ENCODE measurements around the gene VASN. TPM values are rescaled to one million over a fixed set of nuclear protein-coding genes. Genes with fewer than 3 reads are reported as not detected.
A peak's percentile ranks its signal among the peaks of the same experiment; 100 is the strongest.

VASN gene
- total and polyA plus RNA-seq, 2 donors from 2014 or later, result 75.7 to 82.7 TPM

DNA sequence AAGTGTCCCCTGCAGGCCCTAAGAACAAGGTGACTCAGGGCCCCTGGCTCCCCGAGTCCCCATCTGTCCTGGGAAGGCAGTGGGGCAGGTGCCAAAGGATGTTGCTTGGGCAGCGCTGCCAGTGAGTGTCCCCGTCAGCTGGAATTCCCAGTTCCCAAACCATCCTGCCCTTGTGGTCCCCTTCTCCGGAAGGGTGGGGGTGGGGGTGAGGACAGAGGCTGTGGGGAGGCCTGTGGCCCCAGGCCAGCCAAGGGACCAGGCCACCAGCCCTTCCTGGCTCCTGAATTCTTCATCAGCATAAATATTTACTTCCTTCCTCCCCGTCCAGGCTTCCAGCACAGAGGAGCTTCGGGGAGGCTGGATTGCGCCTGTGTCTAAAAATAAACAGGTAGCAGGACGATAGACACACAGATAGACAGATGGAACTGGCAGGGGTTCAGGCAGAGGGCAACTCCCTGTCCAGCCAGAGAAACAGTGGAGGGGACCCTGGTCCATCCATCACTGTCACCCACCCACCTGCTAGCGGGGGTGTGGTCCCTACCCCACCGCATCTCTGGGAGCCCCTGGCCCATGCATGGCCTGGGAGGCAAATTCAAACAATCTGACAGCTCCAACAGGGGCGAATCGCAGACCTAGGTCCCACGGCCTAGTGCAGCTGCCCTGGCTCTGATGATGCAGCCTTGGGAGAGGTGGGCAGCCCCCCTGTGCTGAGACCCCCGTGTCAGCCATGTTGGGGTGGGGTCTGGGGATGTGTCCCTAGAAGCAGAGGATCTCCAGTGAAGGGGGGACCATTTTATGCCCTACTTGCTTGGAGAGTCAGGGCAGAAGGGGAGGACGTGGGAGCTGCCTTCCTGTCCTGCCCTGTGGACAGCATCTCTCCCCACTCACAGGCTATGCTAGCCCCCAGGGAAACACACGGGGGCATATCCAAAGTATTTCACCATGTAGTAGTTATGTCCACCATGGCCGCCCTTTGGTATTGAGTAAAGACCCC is 42.6 kb upstream of the VASN start:
- Histone ChIP-seq H3K4me3 (ENCODE audit: low read length in 3 of 3) (peak overlapping the region in 1 of 3 donors; percentile 52), H3K9ac (ENCODE audit: low read length in 3 of 3) (peak overlapping the region in 2 of 3 donors; percentile 51 to 65), H3K4me1 (ENCODE audit: control insufficient read depth in 2 of 3, insufficient read depth in 2 of 3, low read depth in 1 of 3, low read length in 3 of 3) (peaks cover 0 to 46% (median 43%) of the 10 kb centered on the region in 3 donors), H3K9me3 (ENCODE audit: control insufficient read depth in 2 of 3, insufficient read depth in 1 of 3, low read length in 3 of 3) (no peaks in the 10 kb centered on the region), H3K27ac (ENCODE audit: low read depth in 2 of 2, low read length in 2 of 2) (peak overlapping the region; percentile 91 to 95), H3K27me3 (ENCODE audit: control insufficient read depth, insufficient read depth, low read length) (no peaks in the 10 kb centered on the region), H3K36me3 (ENCODE audit: control insufficient read depth in 2 of 3, insufficient read depth in 3 of 3, low read length in 3 of 3) (peaks cover 0 to 9% (median 0%) of the 10 kb centered on the region in 3 donors)
- intact Hi-C loops (cut with DNase I), result loop anchor here (5.0 kb wide), 1 partner anchor 37 kb away; no protein-coding TSS in a partner anchor
- no peak for FAIRE-seq
- TF ChIP-seq, protein P1, sequence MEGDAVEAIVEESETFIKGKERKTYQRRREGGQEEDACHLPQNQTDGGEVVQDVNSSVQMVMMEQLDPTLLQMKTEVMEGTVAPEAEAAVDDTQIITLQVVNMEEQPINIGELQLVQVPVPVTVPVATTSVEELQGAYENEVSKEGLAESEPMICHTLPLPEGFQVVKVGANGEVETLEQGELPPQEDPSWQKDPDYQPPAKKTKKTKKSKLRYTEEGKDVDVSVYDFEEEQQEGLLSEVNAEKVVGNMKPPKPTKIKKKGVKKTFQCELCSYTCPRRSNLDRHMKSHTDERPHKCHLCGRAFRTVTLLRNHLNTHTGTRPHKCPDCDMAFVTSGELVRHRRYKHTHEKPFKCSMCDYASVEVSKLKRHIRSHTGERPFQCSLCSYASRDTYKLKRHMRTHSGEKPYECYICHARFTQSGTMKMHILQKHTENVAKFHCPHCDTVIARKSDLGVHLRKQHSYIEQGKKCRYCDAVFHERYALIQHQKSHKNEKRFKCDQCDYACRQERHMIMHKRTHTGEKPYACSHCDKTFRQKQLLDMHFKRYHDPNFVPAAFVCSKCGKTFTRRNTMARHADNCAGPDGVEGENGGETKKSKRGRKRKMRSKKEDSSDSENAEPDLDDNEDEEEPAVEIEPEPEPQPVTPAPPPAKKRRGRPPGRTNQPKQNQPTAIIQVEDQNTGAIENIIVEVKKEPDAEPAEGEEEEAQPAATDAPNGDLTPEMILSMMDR (IDR thresholded peaks at IDR 0.05; ENCODE audit: borderline replicate concordance, extremely low read depth, insufficient read depth), result no peak
- DNase-seq, result peak in 3 of 5 donors; percentile 37 to 79 (median 67)

DNA sequence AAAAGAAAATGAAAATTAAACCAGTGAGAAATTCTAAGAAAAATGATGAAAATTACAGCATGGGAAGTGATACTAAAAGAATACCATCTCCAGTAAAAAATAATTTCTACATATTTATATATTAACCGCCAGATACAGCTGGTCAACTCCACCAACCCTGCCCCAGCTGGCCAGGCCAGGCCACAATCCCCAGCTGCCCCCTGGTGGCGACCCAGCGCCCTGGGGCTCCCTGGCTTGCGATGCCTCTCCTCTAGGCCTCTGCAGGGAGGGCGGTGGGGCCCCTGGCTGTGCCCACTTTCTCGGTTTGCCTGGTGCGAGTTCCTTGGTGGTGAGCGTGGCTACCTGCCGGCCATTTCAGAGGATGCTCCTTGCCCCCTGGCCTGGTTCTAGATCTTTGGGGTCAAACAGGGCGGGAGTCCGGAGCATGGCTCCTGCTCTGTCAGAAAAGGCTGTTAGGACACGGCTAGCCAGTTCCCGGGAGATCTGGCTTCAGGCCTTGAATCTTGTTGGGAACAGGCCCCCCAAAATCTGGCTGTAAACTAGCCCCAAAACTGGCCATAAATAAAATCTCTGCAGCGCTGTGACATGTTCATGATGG is 41.3 kb upstream of the VASN start:
- no peaks in the 10 kb centered on the region for H3K27me3 ChIP-seq (ENCODE audit: control insufficient read depth, insufficient read depth, low read length)
- no peak for FAIRE-seq

DNA sequence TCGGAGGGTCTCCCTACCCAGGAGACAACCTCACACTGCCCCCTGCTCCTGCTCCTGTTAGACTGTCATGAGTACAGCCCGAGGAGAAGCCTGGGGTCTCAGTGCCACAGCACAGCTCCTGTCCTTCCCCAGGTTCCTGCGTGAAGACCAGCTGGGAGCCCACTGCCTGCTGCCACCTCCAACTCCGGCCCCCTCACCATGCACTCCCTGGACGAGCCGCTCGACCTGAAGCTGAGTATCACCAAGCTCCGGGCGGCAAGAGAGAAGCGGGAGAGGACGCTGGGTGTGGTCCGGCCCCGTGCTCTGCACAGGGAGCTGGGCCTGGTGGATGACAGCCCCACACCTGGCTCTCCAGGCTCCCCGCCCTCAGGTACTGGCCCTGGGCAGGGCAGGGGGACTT is 39.6 kb upstream of the VASN start:
- H3K9ac ChIP-seq (ENCODE audit: low read length in 3 of 3), result no peak overlapping the region
- H3K9me3 ChIP-seq (ENCODE audit: control insufficient read depth in 2 of 3, insufficient read depth in 1 of 3, low read length in 3 of 3), result no peaks in the 10 kb centered on the region
- intact Hi-C loops (cut with DNase I), result no loop called here
- H3K4me3 ChIP-seq (ENCODE audit: low read length in 3 of 3), result no peak overlapping the region
- no peak for FAIRE-seq
- no peak overlapping the region for H3K27ac ChIP-seq (ENCODE audit: low read depth in 2 of 2, low read length in 2 of 2)
- H3K27me3 ChIP-seq (ENCODE audit: control insufficient read depth, insufficient read depth, low read length), result no peaks in the 10 kb centered on the region
- TF ChIP-seq, protein P1 (IDR thresholded peaks at IDR 0.05; ENCODE audit: borderline replicate concordance, extremely low read depth, insufficient read depth), result no peak
- no peak for DNase-seq
- H3K4me1 ChIP-seq (ENCODE audit: control insufficient read depth in 2 of 3, insufficient read depth in 2 of 3, low read depth in 1 of 3, low read length in 3 of 3), result peaks cover 0 to 23% (median 22%) of the 10 kb centered on the region in 3 donors
- peaks cover 0 to 29% (median 12%) of the 10 kb centered on the region in 3 donors for H3K36me3 ChIP-seq (ENCODE audit: control insufficient read depth in 2 of 3, insufficient read depth in 3 of 3, low read length in 3 of 3)

More for the DNA sequence above, 41.3 kb upstream of the VASN start:
- Histone ChIP-seq H3K9me3 (ENCODE audit: control insufficient read depth in 2 of 3, insufficient read depth in 1 of 3, low read length in 3 of 3) (no peaks in the 10 kb centered on the region), H3K4me3 (ENCODE audit: low read length in 3 of 3) (no peak overlapping the region), H3K4me1 (ENCODE audit: control insufficient read depth in 2 of 3, insufficient read depth in 2 of 3, low read depth in 1 of 3, low read length in 3 of 3) (peaks cover 0 to 34% (median 30%) of the 10 kb centered on the region in 3 donors), H3K9ac (ENCODE audit: low read length in 3 of 3) (no peak overlapping the region), H3K36me3 (ENCODE audit: control insufficient read depth in 2 of 3, insufficient read depth in 3 of 3, low read length in 3 of 3) (peaks cover 0 to 18% (median 6%) of the 10 kb centered on the region in 3 donors), H3K27ac (ENCODE audit: low read depth in 2 of 2, low read length in 2 of 2) (no peak overlapping the region)
- intact Hi-C loops (cut with DNase I), result no loop called here
- DNase-seq, result peak; percentile 65 to 93 (median 79)
- TF ChIP-seq, protein P1 (IDR thresholded peaks at IDR 0.05; ENCODE audit: borderline replicate concordance, extremely low read depth, insufficient read depth), result peak; percentile 86
